Urinary bladder (tissue), 4 donors: Measurements from ENCODE around the gene CARS1. TPM values are rescaled to one million over a fixed set of nuclear protein-coding genes. Genes with fewer than 3 reads are reported as not detected.
A peak's percentile ranks its signal among the peaks of the same experiment; 100 is the strongest.

ENCODE experiments used
- DNase-seq: peaks from one replicate; pipeline ENCODE4 v3.0.0-alpha.2; 2015; ENCODE audit errors: extremely low spot score
- H3K27ac ChIP-seq: one replicate; pipeline ENCODE4 v1.5.1; 2013; ENCODE audit warnings: low read depth, mild to moderate bottlenecking, moderate library complexity
- H3K36me3 ChIP-seq: one replicate; pipeline ENCODE4 v1.6.1; 2013; ENCODE audit warnings: mild to moderate bottlenecking, moderate library complexity; ENCODE audit not compliant: insufficient read depth
- H3K4me1 ChIP-seq: one replicate; pipeline ENCODE4 v1.6.1; 2013; ENCODE audit warnings: mild to moderate bottlenecking, moderate library complexity; ENCODE audit not compliant: insufficient read depth
- H3K4me3 ChIP-seq: one replicate; pipeline ENCODE4 v1.5.1; 2013; ENCODE audit warnings: low read depth, low read length
- WGBS: extraction: QIAGEN DNeasy Blood & Tissue Kit; methylation state at CpG from one replicate; pipeline ENCODE4 v1.1.7; 2013; 5-methylcytosine and 5-hydroxymethylcytosine counted together
- polyA plus RNA-seq: library from polyadenylated mRNA; stranded (reverse); fragments of 200-250 nt; gene quantifications from one replicate; pipeline ENCODE4 v1.2.3, GENCODE V29; 2013
- small RNA-seq: library from RNA; depleted of rRNA; stranded (forward); fragments of <200 nt; gene quantifications from one replicate; pipeline ENCODE3, GENCODE V24; 2014
- total RNA-seq: library from RNA; depleted of rRNA; stranded (reverse); fragments of >200 nt; gene quantifications from one replicate; pipeline ENCODE4 v1.2.3, GENCODE V29; 2014
- donor health status: healthy with polysubstance abuse.
- donor health status: healthy.

The CARS1 gene
- total and polyA plus RNA-seq, 2 donors, result 16.1 to 32.2 TPM

GRCh38 chr11:2960139-2960538 lies 97.1 kb downstream of the CARS1 start:
- DNase-seq, result no peak
- Histone ChIP-seq H3K27ac (no peak overlapping the region), H3K4me1 (no peaks in the 10 kb centered on the region), H3K36me3 (peaks cover 5% of the 10 kb centered on the region), H3K4me3 (no peak overlapping the region)
- WGBS, result 92% methylated on average over 7 of the region's 7 CpGs

- no peak for DNase-seq
- Histone ChIP-seq H3K27ac (no peak overlapping the region), H3K36me3 (peaks cover 5% of the 10 kb centered on the region), H3K4me3 (no peak overlapping the region), H3K4me1 (no peaks in the 10 kb centered on the region)
- WGBS, result 87% methylated on average over 3 of the region's 3 CpGs
Observed at GRCh38 chr11:2958251-2958650, 99.0 kb downstream of the CARS1 start.

- 79% methylated on average over 6 of the region's 6 CpGs for WGBS
- no peaks in the 10 kb centered on the region for H3K4me1 ChIP-seq
- H3K27ac ChIP-seq, result no peak overlapping the region
- H3K4me3 ChIP-seq, result no peak overlapping the region
- no peak for DNase-seq
- peaks cover 6% of the 10 kb centered on the region for H3K36me3 ChIP-seq
Observed at GRCh38 chr11:2955906-2956476, 101.2 kb downstream of the CARS1 start.

GRCh38 chr11:2954263-2954662 lies 103.0 kb downstream of the CARS1 start:
- peaks cover 6% of the 10 kb centered on the region for H3K36me3 ChIP-seq
- 90% methylated on average over 6 of the region's 6 CpGs for WGBS

GRCh38 chr11:2952290-2952689 lies 104.9 kb downstream of the CARS1 start:
- H3K27ac ChIP-seq, result no peak overlapping the region
- peaks cover 2% of the 10 kb centered on the region for H3K36me3 ChIP-seq
- 65% methylated on average over 6 of the region's 6 CpGs for WGBS
- no peak for DNase-seq
- H3K4me3 ChIP-seq, result no peak overlapping the region
- no peaks in the 10 kb centered on the region for H3K4me1 ChIP-seq

More at GRCh38 chr11:2954263-2954662, 103.0 kb downstream of the CARS1 start:
- Histone ChIP-seq H3K4me1 (no peaks in the 10 kb centered on the region), H3K27ac (no peak overlapping the region), H3K4me3 (no peak overlapping the region)
- DNase-seq, result no peak

- no peak for DNase-seq
- no peak overlapping the region for H3K4me3 ChIP-seq
- 83% methylated on average over 9 of the region's 9 CpGs for WGBS
- H3K27ac ChIP-seq, result no peak overlapping the region
- no peaks in the 10 kb centered on the region for H3K4me1 ChIP-seq
- peaks cover 2% of the 10 kb centered on the region for H3K36me3 ChIP-seq
Observed at GRCh38 chr11:2951231-2952110, 105.8 kb downstream of the CARS1 start.

Small RNAs within 50 kb of the gene (small RNA-seq; reads per million reads assigned to genes)
- gene RNU1-91P (not detected), gene SNORA54 (17.8 reads per million, percentile 95 among the genes with 10 or more reads in this experiment)

Other genes starting within 250 kb of the CARS1 start
- gene CDKN1C, start 171.6 kb downstream of the CARS1 start, total RNA-seq, result 78.6 TPM
- gene CDKN1C, start 171.6 kb downstream of the CARS1 start, polyA plus RNA-seq, result 118 TPM
- 1.1 TPM for gene PHLDA2, start 128.0 kb downstream of the CARS1 start, total RNA-seq
- gene PHLDA2, start 128.0 kb downstream of the CARS1 start, polyA plus RNA-seq, result 18.9 TPM
- gene NAP1L4, start 65.1 kb downstream of the CARS1 start, total RNA-seq, result 154 TPM
- gene NAP1L4, start 65.1 kb downstream of the CARS1 start, polyA plus RNA-seq, result 86.9 TPM
- 22.4 TPM for gene OSBPL5, start 107.9 kb upstream of the CARS1 start, total RNA-seq
- 40.5 TPM for gene OSBPL5, start 107.9 kb upstream of the CARS1 start, polyA plus RNA-seq
- not detected for gene MRGPRG, start 161.4 kb upstream of the CARS1 start, total RNA-seq
- not detected for gene MRGPRG, start 161.4 kb upstream of the CARS1 start, polyA plus RNA-seq
- gene MRGPRE, start 175.0 kb upstream of the CARS1 start, total RNA-seq, result not detected
- 0.18 TPM for gene MRGPRE, start 175.0 kb upstream of the CARS1 start, polyA plus RNA-seq